OCI-LY1 (cell line): ENCODE results near the gene CPTP.

Experiments
- H2AFZ ChIP-seq: fragments of 200-600 bp; sonication (generic), shearing (Covaris generic); 2 replicates; pipeline ENCODE4 v1.6.0; 2014; ENCODE audit warnings: antibody characterized with exemption, mild to moderate bottlenecking, low read length
- H3F3A ChIP-seq: fragments of 200-600 bp; sonication (generic), shearing (Covaris generic); 2 replicates; pipeline ENCODE4 v1.6.0; 2014; ENCODE audit warnings: mild to moderate bottlenecking, antibody characterized with exemption, low read length, moderate library complexity; ENCODE audit not compliant: insufficient read depth
- H3K27ac ChIP-seq: fragments of 200-600 bp; sonication (generic); 2 replicates; pipeline ENCODE4 v1.5.1; 2014; ENCODE audit warnings: low read length, mixed run types, mild to moderate bottlenecking, low read depth; ENCODE audit not compliant: poor library complexity, severe bottlenecking
- H3K27me3 ChIP-seq: fragments of 200-600 bp; sonication (generic); 2 replicates; pipeline ENCODE4 v1.6.0; 2014; ENCODE audit warnings: antibody characterized with exemption, mild to moderate bottlenecking, low read length, moderate library complexity; ENCODE audit not compliant: insufficient read depth
- H3K36me3 ChIP-seq: fragments of 200-600 bp; sonication (generic); 2 replicates; pipeline ENCODE4 v1.6.1; 2014; ENCODE audit warnings: mild to moderate bottlenecking, antibody characterized with exemption, low read length, moderate library complexity, mixed read lengths; ENCODE audit not compliant: insufficient read depth
- H3K4me1 ChIP-seq: fragments of 200-600 bp; sonication (generic); 2 replicates; pipeline ENCODE4 v1.5.1; 2014; ENCODE audit warnings: mild to moderate bottlenecking, low read length, moderate library complexity; ENCODE audit not compliant: insufficient read depth, severe bottlenecking
- H3K4me2 ChIP-seq: fragments of 200-600 bp; sonication (generic), shearing (Covaris generic); 2 replicates; pipeline ENCODE4 v1.6.1; 2014; ENCODE audit warnings: low read length
- H3K4me3 ChIP-seq: fragments of 200-600 bp; sonication (generic); 2 replicates; pipeline ENCODE4 v1.5.1; 2014; ENCODE audit warnings: low read length, low read depth, mild to moderate bottlenecking, mixed read lengths; ENCODE audit not compliant: poor library complexity, severe bottlenecking
- H3K79me2 ChIP-seq: fragments of 200-600 bp; shearing (Covaris generic); 2 replicates; pipeline ENCODE4 v1.6.1; 2016; ENCODE audit warnings: mixed run types, low read length, mixed read lengths; ENCODE audit not compliant: insufficient read depth
- H3K9ac ChIP-seq: fragments of 200-600 bp; sonication (generic), shearing (Covaris generic); 2 replicates; pipeline ENCODE4 v1.6.1; 2014; ENCODE audit warnings: mild to moderate bottlenecking, low read length, mixed read lengths
- H3K9me2 ChIP-seq: fragments of 200-600 bp; sonication (generic), shearing (Covaris generic); 2 replicates; pipeline ENCODE4 v1.6.1; 2014; ENCODE audit warnings: low read depth, mild to moderate bottlenecking, low read length, mixed read lengths
- H3K9me3 ChIP-seq: fragments of 200-600 bp; shearing (Covaris generic); 2 replicates; pipeline ENCODE4 v1.6.1; 2014; ENCODE audit warnings: low read length, mixed read lengths
- H4K20me1 ChIP-seq: fragments of 200-600 bp; sonication (generic), shearing (Covaris generic); 2 replicates; pipeline ENCODE4 v1.6.0; 2016; ENCODE audit warnings: mild to moderate bottlenecking, low read length; ENCODE audit not compliant: insufficient read depth
- CTCF ChIP-seq: fragments of 200-600 bp; sonication (generic), shearing (Covaris generic); IDR thresholded peaks from 2 replicates; pipeline ENCODE4 v1.5.1; 2017; ENCODE audit warnings: mild to moderate bottlenecking, antibody characterized with exemption, low read length, moderate library complexity, mixed read lengths
- EZH2 ChIP-seq: fragments of 200-600 bp; sonication (generic), shearing (Covaris generic); IDR thresholded peaks from 2 replicates; pipeline ENCODE4 v1.8.0; 2017; ENCODE audit warnings: borderline replicate concordance, mixed run types, mild to moderate bottlenecking, antibody characterized with exemption, low read length, moderate library complexity, mixed read lengths

CPTP gene

GRCh38 chr1:1310109-1310385 lies 14.6 kb upstream of the CPTP start:
- peak overlapping the region; percentile 10 for H3K27ac ChIP-seq
- H3K4me2 ChIP-seq: peak overlapping the region; percentile 97
- TF ChIP-seq EZH2 (no peak), CTCF (no peak)
- peak overlapping the region; percentile 93; the same call in 1 of the 2 replicates for H3K9ac ChIP-seq
- H3K9me3 ChIP-seq: no peaks in the 10 kb centered on the region
- H4K20me1 ChIP-seq: no peaks in the 10 kb centered on the region
- H3K27me3 ChIP-seq: no peaks in the 10 kb centered on the region
- H3K4me1 ChIP-seq: peaks cover 35% of the 10 kb centered on the region
- H3K9me2 ChIP-seq: no peaks in the 10 kb centered on the region
- H3F3A ChIP-seq: no peaks in the 10 kb centered on the region
- no peak overlapping the region for H2AFZ ChIP-seq
- no peaks in the 10 kb centered on the region for H3K79me2 ChIP-seq
- H3K36me3 ChIP-seq: peaks cover 49% of the 10 kb centered on the region
- peak overlapping the region; percentile 90 for H3K4me3 ChIP-seq

GRCh38 chr1:1310476-1311053 lies 14.0 kb upstream of the CPTP start:
- Histone ChIP-seq H3K27ac (peak overlapping the region; percentile 10), H3K9me3 (no peaks in the 10 kb centered on the region), H3F3A (no peaks in the 10 kb centered on the region), H3K4me3 (peak overlapping the region; percentile 90), H3K36me3 (peaks cover 53% of the 10 kb centered on the region), H2AFZ (no peak overlapping the region), H3K9ac (no peak overlapping the region), H3K4me1 (peaks cover 30% of the 10 kb centered on the region), H3K27me3 (no peaks in the 10 kb centered on the region), H4K20me1 (no peaks in the 10 kb centered on the region), H3K79me2 (no peaks in the 10 kb centered on the region), H3K9me2 (no peaks in the 10 kb centered on the region), H3K4me2 (peak overlapping the region; percentile 97)
- no peak for TF ChIP-seq CTCF
- TF ChIP-seq EZH2: no peak

GRCh38 chr1:1311107-1312104 lies 13.2 kb upstream of the CPTP start:
- H3K9ac ChIP-seq: no peak overlapping the region
- H3K4me2 ChIP-seq: no peak overlapping the region
- H3K27ac ChIP-seq: no peak overlapping the region
- H3K36me3 ChIP-seq: peaks cover 59% of the 10 kb centered on the region
- no peaks in the 10 kb centered on the region for H3K9me3 ChIP-seq
- no peaks in the 10 kb centered on the region for H3K9me2 ChIP-seq
- H3F3A ChIP-seq: no peaks in the 10 kb centered on the region
- no peaks in the 10 kb centered on the region for H4K20me1 ChIP-seq
- TF ChIP-seq EZH2 (no peak), CTCF (no peak)
- H2AFZ ChIP-seq: no peak overlapping the region
- H3K4me3 ChIP-seq: no peak overlapping the region
- H3K4me1 ChIP-seq: peaks cover 27% of the 10 kb centered on the region
- no peaks in the 10 kb centered on the region for H3K27me3 ChIP-seq
- H3K79me2 ChIP-seq: no peaks in the 10 kb centered on the region
